ENCODE data around the gene ASPDH. TPM values are rescaled to one million over a fixed set of nuclear protein-coding genes. Genes with fewer than 3 reads are reported as not detected.
"Not testable (repeated sequence)": the region's sequence is repeated elsewhere in the genome, so short reads cannot be mapped to it uniquely, and the experiment has no call there.

Gene ASPDH
- total and polyA plus RNA-seq, 2 donors = 0.50 to 0.57 TPM

DNA sequence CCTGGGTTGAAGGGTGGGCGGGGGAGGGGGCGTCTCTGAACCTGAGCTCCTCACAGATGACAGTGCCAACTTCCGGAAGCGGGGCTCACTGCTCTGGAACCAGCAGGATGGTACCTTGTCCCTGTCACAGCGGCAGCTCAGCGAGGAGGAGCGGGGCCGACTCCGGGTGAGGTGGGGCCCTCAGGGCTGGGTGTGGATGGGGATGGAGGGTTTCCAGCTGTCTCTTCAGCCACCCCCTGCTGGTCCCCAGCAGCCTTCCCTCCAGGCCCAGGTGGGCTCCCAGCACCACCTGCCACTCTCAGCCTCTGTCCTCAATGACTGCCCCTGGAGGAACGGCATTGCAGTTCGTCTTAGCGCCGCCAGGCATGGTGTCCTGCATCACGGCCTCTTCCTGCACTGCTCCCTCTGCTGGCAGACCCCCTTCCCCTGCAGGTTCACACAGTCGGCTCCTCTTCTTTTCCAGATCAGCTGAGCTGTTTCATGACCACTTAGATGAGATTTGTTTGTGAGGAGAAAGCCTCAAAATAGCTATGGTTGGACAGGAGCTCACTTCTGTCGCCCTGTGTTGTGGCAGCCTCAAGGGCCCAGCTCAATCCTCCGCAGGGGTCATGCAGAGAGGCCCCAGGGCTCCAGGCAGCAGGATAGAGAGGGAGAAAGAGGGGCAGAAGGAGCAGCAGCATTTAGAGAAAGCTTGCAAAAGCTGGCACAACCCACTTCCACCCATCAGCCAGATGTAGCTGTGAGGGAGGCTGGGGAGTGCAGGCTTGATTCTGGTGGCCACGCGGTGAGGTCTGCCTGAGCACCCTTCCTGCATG lies 34.6 kb downstream of the ASPDH start:
- H3K4me3 ChIP-seq (ENCODE audit: low read length in 2 of 2) = no peak overlapping the region
- 97% methylated on average over 19 of the region's 19 CpGs for WGBS

DNA sequence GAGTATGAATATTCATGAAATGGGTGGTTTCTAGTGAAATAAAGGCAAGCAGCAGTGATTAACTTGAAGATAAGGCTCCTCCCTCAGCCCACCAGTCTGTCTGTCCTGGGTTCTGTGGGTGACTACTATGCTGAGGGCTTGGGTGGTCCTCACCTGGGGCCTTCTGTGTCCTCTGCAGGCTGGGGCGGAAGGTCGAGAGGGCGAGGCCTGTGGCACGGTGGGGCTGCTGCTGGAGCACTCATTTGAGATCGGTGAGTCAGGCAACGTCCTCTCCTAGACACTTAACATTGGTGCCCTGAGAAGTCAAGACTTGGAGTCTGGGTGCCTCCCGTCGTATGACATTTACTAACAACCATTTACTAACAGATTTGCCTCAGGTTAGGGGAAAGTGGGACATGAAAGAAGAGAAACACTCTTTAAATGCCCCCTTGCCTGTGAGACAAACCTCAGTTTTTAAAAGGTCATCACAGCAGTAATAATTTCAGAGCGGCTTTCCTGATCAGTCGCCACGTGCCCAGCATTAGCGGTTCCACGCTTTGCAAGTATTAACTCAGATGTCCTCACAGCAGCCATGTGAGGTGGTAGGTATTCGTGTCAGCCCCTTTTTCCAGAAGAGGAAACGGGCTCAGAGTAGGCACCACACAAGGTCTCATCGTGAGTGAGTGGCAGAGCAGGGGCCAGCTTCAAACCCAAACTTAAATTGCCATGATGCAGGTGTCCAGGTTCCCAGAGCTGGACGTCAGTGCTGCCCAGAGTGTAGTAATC lies 35.8 kb downstream of the ASPDH start:
- no peak overlapping the region for H3K4me3 ChIP-seq (ENCODE audit: low read length in 2 of 2)
- DNase-seq (ENCODE audit: low read depth in 6 of 9, low spot score in 9 of 9) = no peak
- H3K27me3 ChIP-seq (ENCODE audit: control insufficient read depth in 2 of 2, insufficient read depth in 1 of 2, low read length in 1 of 2) = peaks cover 0 to 6% of the 10 kb centered on the region in 2 donors
- peaks cover 8% of the 10 kb centered on the region in 2 donors for H3K4me1 ChIP-seq (ENCODE audit: control insufficient read depth in 2 of 2, insufficient read depth in 2 of 2, low read length in 2 of 2)
- 97% methylated on average over 17 of the region's 17 CpGs for whole genome bisulfite sequencing
- H3K9me3 ChIP-seq (ENCODE audit: control insufficient read depth in 2 of 2, insufficient read depth in 1 of 2, low read length in 1 of 2) = peaks cover 0 to 25% of the 10 kb centered on the region in 2 donors
- H3K36me3 ChIP-seq (ENCODE audit: control insufficient read depth in 2 of 2, insufficient read depth in 2 of 2, low read length in 1 of 2) = peaks cover 18 to 44% of the 10 kb centered on the region in 2 donors
- no peak overlapping the region for H3K27ac ChIP-seq (ENCODE audit: low read depth in 1 of 2, low read length in 1 of 2)

More for the DNA sequence above, 34.6 kb downstream of the ASPDH start:
- Histone ChIP-seq H3K27ac (ENCODE audit: low read depth in 1 of 2, low read length in 1 of 2) (no peak overlapping the region), H3K4me1 (ENCODE audit: control insufficient read depth in 2 of 2, insufficient read depth in 2 of 2, low read length in 2 of 2) (peaks cover 8% of the 10 kb centered on the region in 2 donors), H3K36me3 (ENCODE audit: control insufficient read depth in 2 of 2, insufficient read depth in 2 of 2, low read length in 1 of 2) (peaks cover 24 to 44% of the 10 kb centered on the region in 2 donors), H3K27me3 (ENCODE audit: control insufficient read depth in 2 of 2, insufficient read depth in 1 of 2, low read length in 1 of 2) (peaks cover 0 to 6% of the 10 kb centered on the region in 2 donors), H3K9me3 (ENCODE audit: control insufficient read depth in 2 of 2, insufficient read depth in 1 of 2, low read length in 1 of 2) (peaks cover 0 to 25% of the 10 kb centered on the region in 2 donors)
- no peak for DNase-seq (ENCODE audit: low read depth in 6 of 9, low spot score in 9 of 9)

DNA sequence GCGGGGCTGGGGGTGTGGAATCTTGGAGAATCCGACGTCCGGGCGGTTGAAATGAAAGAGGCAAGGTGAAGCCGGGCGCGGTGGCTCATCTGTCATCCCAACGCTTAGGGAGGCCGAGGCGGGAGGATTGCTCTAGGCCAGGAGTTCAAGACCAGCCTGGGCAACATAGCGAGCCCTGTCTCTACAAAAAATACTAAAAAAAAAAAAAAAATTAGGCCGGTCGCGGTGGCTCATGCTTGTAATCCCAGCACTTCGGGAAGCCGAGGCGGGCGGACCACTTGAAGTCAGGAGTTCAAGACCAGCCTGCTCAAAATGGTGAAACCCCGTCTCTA lies 36.8 kb downstream of the ASPDH start:
- Histone ChIP-seq H3K27me3 (ENCODE audit: control insufficient read depth in 2 of 2, insufficient read depth in 1 of 2, low read length in 1 of 2) (peaks cover 0 to 6% of the 10 kb centered on the region in 2 donors), H3K27ac (ENCODE audit: low read depth in 1 of 2, low read length in 1 of 2) (peak overlapping the region in 1 of 2 donors; percentile 83), H3K9me3 (ENCODE audit: control insufficient read depth in 2 of 2, insufficient read depth in 1 of 2, low read length in 1 of 2) (peaks cover 0 to 25% of the 10 kb centered on the region in 2 donors), H3K4me3 (ENCODE audit: low read length in 2 of 2) (peak overlapping the region; percentile 69 to 71), H3K36me3 (ENCODE audit: control insufficient read depth in 2 of 2, insufficient read depth in 2 of 2, low read length in 1 of 2) (peaks cover 15 to 33% of the 10 kb centered on the region in 2 donors), H3K4me1 (ENCODE audit: control insufficient read depth in 2 of 2, insufficient read depth in 2 of 2, low read length in 2 of 2) (peaks cover 8% of the 10 kb centered on the region in 2 donors)
- no peak for DNase-seq (ENCODE audit: low read depth in 6 of 9, low spot score in 9 of 9)
- WGBS = 22% methylated on average over 20 of the region's 20 CpGs

DNA sequence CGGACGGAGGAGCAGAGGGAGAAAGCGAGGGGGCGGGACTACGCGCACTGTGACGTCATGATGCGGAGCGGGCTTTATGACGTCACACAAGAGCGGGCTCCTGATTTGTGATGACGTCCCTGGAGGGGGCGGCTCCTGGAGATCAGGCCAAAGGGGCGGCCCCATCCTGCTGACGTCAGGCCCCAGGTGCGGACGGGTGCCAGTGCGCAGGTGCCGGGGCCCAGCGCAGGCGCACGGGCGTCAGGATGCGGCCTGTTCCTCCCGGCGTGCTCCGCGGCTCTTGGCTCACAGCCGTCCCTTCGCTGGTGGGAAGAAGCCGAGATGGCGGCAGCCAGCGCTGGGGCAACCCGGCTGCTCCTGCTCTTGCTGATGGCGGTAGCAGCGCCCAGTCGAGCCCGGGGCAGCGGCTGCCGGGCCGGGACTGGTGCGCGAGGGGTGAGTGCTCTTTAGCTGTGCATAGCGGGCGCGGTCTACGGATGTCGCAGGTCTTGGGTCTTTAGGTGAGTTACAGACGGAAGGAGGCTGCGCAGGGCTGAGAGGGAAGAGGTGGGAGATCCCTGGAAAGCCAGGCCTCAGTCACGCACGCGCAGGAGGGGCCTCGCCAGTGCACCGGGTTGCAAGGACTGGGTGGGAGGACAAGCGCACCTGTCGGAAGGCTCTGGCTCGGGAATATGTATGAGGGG lies 37.3 kb downstream of the ASPDH start, which contains the start of the genes EMC10 and GARIN5A:
EMC10 (plus strand) TSS at position 284 of the 683 bp plus-strand sequence; CDS start at position 322, 38 bp downstream.
GARIN5A (minus strand) TSS at position 625 of the 683 bp plus-strand sequence; CDS start at position 165, 460 bp downstream.
- Histone ChIP-seq H3K4me1 (ENCODE audit: control insufficient read depth in 2 of 2, insufficient read depth in 2 of 2, low read length in 2 of 2) (peaks cover 8% of the 10 kb centered on the region in 2 donors), H3K27me3 (ENCODE audit: control insufficient read depth in 2 of 2, insufficient read depth in 1 of 2, low read length in 1 of 2) (peaks cover 0 to 6% of the 10 kb centered on the region in 2 donors), H3K4me3 (ENCODE audit: low read length in 2 of 2) (peak within 1 kb of the TSS; percentile 69 to 71), H3K27ac (ENCODE audit: low read depth in 1 of 2, low read length in 1 of 2) (peak within 1 kb of the TSS; percentile 67 to 83), H3K9me3 (ENCODE audit: control insufficient read depth in 2 of 2, insufficient read depth in 1 of 2, low read length in 1 of 2) (peaks cover 0 to 25% of the 10 kb centered on the region in 2 donors), H3K36me3 (ENCODE audit: control insufficient read depth in 2 of 2, insufficient read depth in 2 of 2, low read length in 1 of 2) (peaks cover 15 to 28% of the 10 kb centered on the region in 2 donors)
- WGBS = 5% methylated on average over 58 of the region's 58 CpGs
- DNase-seq (ENCODE audit: low read depth in 6 of 9, low spot score in 9 of 9) = peak; percentile 75 to 93 (median 84)

DNA sequence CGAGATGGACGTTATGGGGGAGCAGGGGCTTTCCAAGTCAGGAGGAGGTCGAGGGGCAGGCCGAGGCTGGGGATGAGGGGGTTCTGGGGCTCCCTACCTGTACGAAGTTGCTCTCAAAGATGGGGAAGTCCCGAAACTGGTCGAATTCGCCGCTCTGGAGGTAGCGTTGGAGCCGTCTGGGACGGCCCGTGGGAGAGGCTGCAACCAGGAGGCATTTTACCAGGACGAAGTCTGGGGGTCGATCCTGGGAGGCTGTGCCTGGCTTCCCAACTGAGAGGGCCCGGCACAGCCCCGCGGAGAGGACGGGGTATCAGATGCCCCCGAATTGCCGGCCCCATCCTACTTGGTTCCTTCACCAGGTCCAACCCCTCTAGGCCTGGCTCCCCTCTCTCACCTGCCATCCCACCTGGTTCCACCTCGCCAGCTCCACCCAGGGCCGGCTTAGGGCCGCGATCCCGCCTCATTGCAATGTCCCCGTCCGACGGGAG lies 37.9 kb downstream of the ASPDH start:
- Histone ChIP-seq H3K4me1 (ENCODE audit: control insufficient read depth in 2 of 2, insufficient read depth in 2 of 2, low read length in 2 of 2) (peaks cover 8% of the 10 kb centered on the region in 2 donors), H3K4me3 (ENCODE audit: low read length in 2 of 2) (peak overlapping the region in 1 of 2 donors; percentile 69), H3K36me3 (ENCODE audit: control insufficient read depth in 2 of 2, insufficient read depth in 2 of 2, low read length in 1 of 2) (peaks cover 14 to 23% of the 10 kb centered on the region in 2 donors), H3K27me3 (ENCODE audit: control insufficient read depth in 2 of 2, insufficient read depth in 1 of 2, low read length in 1 of 2) (peaks cover 0 to 6% of the 10 kb centered on the region in 2 donors), H3K27ac (ENCODE audit: low read depth in 1 of 2, low read length in 1 of 2) (peak overlapping the region in 1 of 2 donors; percentile 35), H3K9me3 (ENCODE audit: control insufficient read depth in 2 of 2, insufficient read depth in 1 of 2, low read length in 1 of 2) (peaks cover 0 to 25% of the 10 kb centered on the region in 2 donors)
- DNase-seq (ENCODE audit: low read depth in 6 of 9, low spot score in 9 of 9) = no peak
- 87% methylated on average over 29 of the region's 29 CpGs for WGBS

DNA sequence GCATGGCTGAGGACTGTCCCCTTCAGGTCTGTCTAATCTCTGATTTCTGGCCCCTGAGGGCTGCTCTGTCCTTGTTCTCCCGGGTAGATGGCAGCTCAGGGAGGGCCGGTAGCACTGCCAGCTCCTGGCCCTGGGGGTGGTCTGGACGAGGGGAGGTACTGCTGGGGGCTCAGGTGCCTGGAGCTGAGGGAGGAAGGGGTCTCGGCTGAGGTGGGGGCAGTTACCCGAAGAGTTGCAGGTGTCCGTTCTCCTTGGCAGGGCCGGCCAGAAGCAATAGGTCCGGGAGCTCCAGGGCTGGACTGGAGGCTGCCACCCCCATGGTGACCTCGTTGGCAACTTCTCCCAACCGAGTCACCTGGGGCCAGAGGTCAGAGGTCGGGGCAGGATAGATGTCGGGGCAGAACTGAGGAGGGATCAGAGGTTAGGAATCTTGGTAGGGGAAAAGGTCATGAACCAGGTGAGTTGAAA lies 38.6 kb downstream of the ASPDH start:
- Histone ChIP-seq H3K36me3 (ENCODE audit: control insufficient read depth in 2 of 2, insufficient read depth in 2 of 2, low read length in 1 of 2) (peaks cover 8 to 16% of the 10 kb centered on the region in 2 donors), H3K4me3 (ENCODE audit: low read length in 2 of 2) (no peak overlapping the region), H3K27ac (ENCODE audit: low read depth in 1 of 2, low read length in 1 of 2) (no peak overlapping the region), H3K27me3 (ENCODE audit: control insufficient read depth in 2 of 2, insufficient read depth in 1 of 2, low read length in 1 of 2) (peaks cover 0 to 6% of the 10 kb centered on the region in 2 donors), H3K9me3 (ENCODE audit: control insufficient read depth in 2 of 2, insufficient read depth in 1 of 2, low read length in 1 of 2) (peaks cover 0 to 25% of the 10 kb centered on the region in 2 donors), H3K4me1 (ENCODE audit: control insufficient read depth in 2 of 2, insufficient read depth in 2 of 2, low read length in 2 of 2) (peaks cover 8% of the 10 kb centered on the region in 2 donors)
- 92% methylated on average over 12 of the region's 12 CpGs for whole genome bisulfite sequencing
- DNase-seq (ENCODE audit: low read depth in 6 of 9, low spot score in 9 of 9) = no peak

DNA sequence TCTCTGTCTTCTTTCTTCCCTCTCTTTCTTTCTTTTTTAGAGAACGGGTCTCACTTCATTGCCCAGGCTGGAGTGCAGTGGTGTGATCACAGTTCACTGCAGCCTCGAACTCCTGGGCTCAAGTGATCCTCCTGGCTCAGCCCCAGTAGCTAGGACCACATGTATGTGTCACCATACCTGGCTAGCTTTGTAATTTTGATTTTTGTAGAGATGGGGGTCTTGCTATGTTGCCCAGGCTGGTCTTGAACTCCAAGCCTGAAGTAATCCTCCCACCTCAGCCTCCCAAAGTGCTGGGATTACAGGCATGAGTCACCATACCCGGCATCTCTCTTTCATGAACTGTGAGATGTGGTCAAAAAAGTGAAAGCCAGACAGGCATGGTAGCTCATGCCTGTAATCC lies 40.4 kb downstream of the ASPDH start:
- not testable (repeated sequence) for H3K4me3 ChIP-seq (ENCODE audit: low read length in 2 of 2); H3K27ac ChIP-seq (ENCODE audit: low read depth in 1 of 2, low read length in 1 of 2); H3K36me3 ChIP-seq (ENCODE audit: control insufficient read depth in 2 of 2, insufficient read depth in 2 of 2, low read length in 1 of 2); H3K27me3 ChIP-seq (ENCODE audit: control insufficient read depth in 2 of 2, insufficient read depth in 1 of 2, low read length in 1 of 2); DNase-seq (ENCODE audit: low read depth in 6 of 9, low spot score in 9 of 9); H3K4me1 ChIP-seq (ENCODE audit: control insufficient read depth in 2 of 2, insufficient read depth in 2 of 2, low read length in 2 of 2)
- peaks cover 0 to 14% of the 10 kb centered on the region in 2 donors for H3K9me3 ChIP-seq (ENCODE audit: control insufficient read depth in 2 of 2, insufficient read depth in 1 of 2, low read length in 1 of 2)
- WGBS = 78% methylated on average over 3 of the region's 3 CpGs

DNA sequence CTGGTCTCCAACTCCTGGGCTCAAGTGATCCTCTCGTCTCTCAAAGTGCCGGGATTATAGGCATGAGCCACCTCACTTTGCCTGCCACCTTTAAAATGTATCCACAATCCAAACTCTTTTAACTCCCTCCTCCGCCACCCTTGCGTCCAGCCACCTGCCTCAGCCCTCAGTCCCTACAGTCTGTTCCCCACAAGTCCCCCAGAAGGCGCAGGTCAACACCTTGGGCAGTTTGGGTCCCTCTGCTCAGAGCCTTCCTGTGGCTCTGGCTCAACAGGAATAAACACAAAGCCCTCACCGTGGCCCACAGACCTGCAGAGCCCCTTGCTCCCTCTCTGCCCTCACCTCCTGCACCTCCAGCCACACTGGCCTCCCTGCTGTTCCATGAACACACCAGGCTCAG lies 44.9 kb downstream of the ASPDH start:
- H3K27me3 ChIP-seq (ENCODE audit: control insufficient read depth in 2 of 2, insufficient read depth in 1 of 2, low read length in 1 of 2) = peaks cover 0 to 2% of the 10 kb centered on the region in 2 donors
- DNase-seq (ENCODE audit: low read depth in 6 of 9, low spot score in 9 of 9) = no peak
- no peaks in the 10 kb centered on the region for H3K9me3 ChIP-seq (ENCODE audit: control insufficient read depth in 2 of 2, insufficient read depth in 1 of 2, low read length in 1 of 2)
- WGBS = 91% methylated on average over 6 of the region's 6 CpGs
- no peaks in the 10 kb centered on the region for H3K36me3 ChIP-seq (ENCODE audit: control insufficient read depth in 2 of 2, insufficient read depth in 2 of 2, low read length in 1 of 2)
- no peak overlapping the region for H3K27ac ChIP-seq (ENCODE audit: low read depth in 1 of 2, low read length in 1 of 2)
- H3K4me3 ChIP-seq (ENCODE audit: low read length in 2 of 2) = no peak overlapping the region
- no peaks in the 10 kb centered on the region for H3K4me1 ChIP-seq (ENCODE audit: control insufficient read depth in 2 of 2, insufficient read depth in 2 of 2, low read length in 2 of 2)
